ENCODE data around the gene SLC9A3. TPM values are rescaled to one million over a fixed set of nuclear protein-coding genes. Genes with fewer than 3 reads are reported as not detected.

The SLC9A3 gene
- total RNA-seq, 4 donors from 2014 or later: 1.7 to 5.0 (median 2.8) TPM

- intact Hi-C loops (cut with DNase I): no loop called here
- Histone ChIP-seq H3K27ac (replicated peaks in 1 of 4) (no peak overlapping the region), H3K27me3 (peaks cover 0 to 76% (median 52%) of the 10 kb centered on the region in 4 donors), H3K36me3 (no peaks in the 10 kb centered on the region), H3K9me3 (no peaks in the 10 kb centered on the region), H3K4me3 (no peak overlapping the region), H3K4me1 (peaks cover 13 to 34% (median 21%) of the 10 kb centered on the region in 4 donors)
- TF ChIP-seq, protein P1, sequence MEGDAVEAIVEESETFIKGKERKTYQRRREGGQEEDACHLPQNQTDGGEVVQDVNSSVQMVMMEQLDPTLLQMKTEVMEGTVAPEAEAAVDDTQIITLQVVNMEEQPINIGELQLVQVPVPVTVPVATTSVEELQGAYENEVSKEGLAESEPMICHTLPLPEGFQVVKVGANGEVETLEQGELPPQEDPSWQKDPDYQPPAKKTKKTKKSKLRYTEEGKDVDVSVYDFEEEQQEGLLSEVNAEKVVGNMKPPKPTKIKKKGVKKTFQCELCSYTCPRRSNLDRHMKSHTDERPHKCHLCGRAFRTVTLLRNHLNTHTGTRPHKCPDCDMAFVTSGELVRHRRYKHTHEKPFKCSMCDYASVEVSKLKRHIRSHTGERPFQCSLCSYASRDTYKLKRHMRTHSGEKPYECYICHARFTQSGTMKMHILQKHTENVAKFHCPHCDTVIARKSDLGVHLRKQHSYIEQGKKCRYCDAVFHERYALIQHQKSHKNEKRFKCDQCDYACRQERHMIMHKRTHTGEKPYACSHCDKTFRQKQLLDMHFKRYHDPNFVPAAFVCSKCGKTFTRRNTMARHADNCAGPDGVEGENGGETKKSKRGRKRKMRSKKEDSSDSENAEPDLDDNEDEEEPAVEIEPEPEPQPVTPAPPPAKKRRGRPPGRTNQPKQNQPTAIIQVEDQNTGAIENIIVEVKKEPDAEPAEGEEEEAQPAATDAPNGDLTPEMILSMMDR (IDR thresholded peaks at IDR 0.05): no peak
- TF ChIP-seq POLR2A (IDR thresholded peaks at IDR 0.05; ENCODE audit: low read depth): no peak
- no peak for TF ChIP-seq EP300 (IDR thresholded peaks at IDR 0.05)
- TF ChIP-seq POLR2AphosphoS5 (IDR thresholded peaks at IDR 0.05): no peak
- no peak for DNase-seq (ENCODE audit: extremely low spot score)
- WGBS: 68% methylated on average over 8 of the region's 19 CpGs
Observed at GRCh38 chr5:477247-477646, 47.0 kb downstream of the SLC9A3 start.

- Histone ChIP-seq H3K4me1 (peaks cover 17 to 39% (median 25%) of the 10 kb centered on the region in 4 donors), H3K27me3 (peaks cover 0 to 71% (median 49%) of the 10 kb centered on the region in 4 donors), H3K4me3 (no peak overlapping the region), H3K27ac (replicated peaks in 1 of 4) (no peak overlapping the region), H3K36me3 (no peaks in the 10 kb centered on the region), H3K9me3 (no peaks in the 10 kb centered on the region)
- 65% methylated on average over 9 of the region's 9 CpGs for WGBS
- TF ChIP-seq, protein P1 (IDR thresholded peaks at IDR 0.05): no peak
- TF ChIP-seq EP300 (IDR thresholded peaks at IDR 0.05): no peak
- no peak for TF ChIP-seq POLR2A (IDR thresholded peaks at IDR 0.05; ENCODE audit: low read depth)
- TF ChIP-seq POLR2AphosphoS5 (IDR thresholded peaks at IDR 0.05): no peak
- intact Hi-C loops (cut with DNase I): no loop called here
- no peak for DNase-seq (ENCODE audit: extremely low spot score)
Observed at GRCh38 chr5:476814-477175, 47.5 kb downstream of the SLC9A3 start.

- Histone ChIP-seq H3K4me3 (no peak overlapping the region), H3K27me3 (peaks cover 0 to 66% (median 49%) of the 10 kb centered on the region in 4 donors), H3K36me3 (peaks cover 0 to under 1% (median 0%) of the 10 kb centered on the region in 4 donors), H3K9me3 (no peaks in the 10 kb centered on the region), H3K27ac (replicated peaks in 1 of 4) (no peak overlapping the region), H3K4me1 (peaks cover 23 to 44% (median 30%) of the 10 kb centered on the region in 4 donors)
- 78% methylated on average over 46 of the region's 51 CpGs for WGBS
- TF ChIP-seq POLR2AphosphoS5 (IDR thresholded peaks at IDR 0.05): no peak
- no peak for TF ChIP-seq POLR2A (IDR thresholded peaks at IDR 0.05; ENCODE audit: low read depth)
- TF ChIP-seq EP300 (IDR thresholded peaks at IDR 0.05): no peak
- TF ChIP-seq, protein P1 (IDR thresholded peaks at IDR 0.05): no peak
- intact Hi-C loops (cut with DNase I): no loop called here
- no peak for DNase-seq (ENCODE audit: extremely low spot score)
Observed at GRCh38 chr5:476102-476813, 48.0 kb downstream of the SLC9A3 start.

GRCh38 chr5:475704-476101 lies 48.5 kb downstream of the SLC9A3 start:
- DNase-seq (ENCODE audit: extremely low spot score): no peak
- H3K4me1 ChIP-seq: peaks cover 23 to 49% (median 35%) of the 10 kb centered on the region in 4 donors
- H3K36me3 ChIP-seq: peaks cover 0 to 6% (median 0%) of the 10 kb centered on the region in 4 donors
- no peaks in the 10 kb centered on the region for H3K9me3 ChIP-seq
- WGBS: 36% methylated on average over 6 of the region's 8 CpGs
- no peak overlapping the region for H3K27ac ChIP-seq (replicated peaks in 1 of 4)
- TF ChIP-seq EP300 (IDR thresholded peaks at IDR 0.05) (no peak), POLR2AphosphoS5 (IDR thresholded peaks at IDR 0.05) (no peak), POLR2A (IDR thresholded peaks at IDR 0.05; ENCODE audit: low read depth) (no peak)
- TF ChIP-seq, protein P1 (IDR thresholded peaks at IDR 0.05): no peak
- intact Hi-C loops (cut with DNase I): no loop called here
- no peak overlapping the region for H3K4me3 ChIP-seq
- H3K27me3 ChIP-seq: peaks cover 0 to 60% (median 46%) of the 10 kb centered on the region in 4 donors

Measured in esophagus muscularis mucosa (tissue), 4 donors.